HCT116 (cell line): ENCODE data around the gene CTNNA2. TPM values are rescaled to one million over a fixed set of nuclear protein-coding genes. Genes with fewer than 3 reads are reported as not detected.

Experiments
- ATAC-seq: fragments of 200-7000 bp; cut with Tn5 transposase; 2 replicates; pipeline ENCODE4 v1.9.1; 2020; ENCODE audit warnings: mild to moderate bottlenecking, moderate library complexity
- BruUV-seq: library from RNA; stranded (reverse); fragments of 400-500 nt; replicated peaks from 2 replicates; lab custom pipeline; 2021; lab: Mats Ljungman, UMichigan
- CTCF ChIA-PET: fragments of 300-600 bp; sonication (Branson Sonifier 250); formaldehyde crosslinking; loops from one replicate; lab custom pipeline; 2021; ENCODE audit warnings: antibody characterized with exemption; lab: Charles Lee
- POLR2A ChIA-PET: fragments of 300-600, 350-600 bp; sonication (Branson Sonifier 250); formaldehyde crosslinking; loops from one replicate; lab custom pipeline; 2021; ENCODE audit warnings: antibody characterized with exemption; lab: Charles Lee
- RAD21 ChIA-PET, 2 experiments: fragments of 300-600 bp; sonication (Branson Sonifier 250); formaldehyde crosslinking; loops; one replicate each; lab custom pipeline; 2023; ENCODE audit warnings: low total read pairs in 2 of 2; ENCODE audit not compliant: uncharacterized antibody in 2 of 2, unreplicated experiment in 2 of 2, low non-redundant PET in 1 of 2; lab: Charles Lee
- DNase-seq: peaks from one replicate; pipeline ENCODE4 v3.0.0-alpha.2; 2010; ENCODE audit warnings: low read depth, low spot score
- H2AFZ ChIP-seq: fragments of 200-600 bp; shearing (Covaris generic), sonication (generic); 2 replicates; pipeline ENCODE4 v1.6.1; 2017; ENCODE audit warnings: low read depth, mixed run types, mixed read lengths, antibody characterized with exemption, low read length; ENCODE audit not compliant: poor library complexity, severe bottlenecking
- H3K27ac ChIP-seq: 2 replicates; pipeline ENCODE4 v1.5.1; 2012; ENCODE audit warnings: low read depth, low read length
- H3K27me3 ChIP-seq: fragments of 200-600 bp; sonication (generic); 2 replicates; pipeline ENCODE4 v1.6.1; 2016; ENCODE audit warnings: mixed run types, low read length, mixed read lengths; ENCODE audit not compliant: insufficient read depth
- H3K36me3 ChIP-seq, 2 experiments: fragments of 200-500 bp in 1 of 2; fragments of 200-600 bp in 1 of 2; sonication (Bioruptor generic) in 1 of 2; sonication (generic) in 1 of 2; 2 replicates each; pipeline versions ENCODE4 v1.5.1 to v1.6.1; 2014 to 2016; ENCODE audit warnings: low read length in 2 of 2, inconsistent platforms in 1 of 2, mixed read lengths in 1 of 2, mixed run types in 1 of 2; ENCODE audit not compliant: insufficient read depth in 2 of 2, control insufficient read depth in 1 of 2
- H3K4me1 ChIP-seq, 2 experiments: fragments of 200-600 bp in 1 of 2; sonication (generic) in 1 of 2; 2 replicates each; pipeline versions ENCODE4 v1.5.1 to v1.6.1; 2012 to 2017; ENCODE audit warnings: low read length in 2 of 2, inconsistent platforms in 1 of 2, mild to moderate bottlenecking in 1 of 2, mixed read lengths in 1 of 2, mixed run types in 1 of 2, moderate library complexity in 1 of 2; ENCODE audit not compliant: insufficient read depth in 2 of 2, control insufficient read depth in 1 of 2
- H3K4me2 ChIP-seq: fragments of 200-600 bp; sonication (generic); 2 replicates; pipeline ENCODE4 v1.6.1; 2017; ENCODE audit warnings: mixed run types, low read length, mixed read lengths
- H3K4me3 ChIP-seq, 2 experiments: fragments of 200-600 bp in 1 of 2; sonication (generic) in 1 of 2; replicated peaks in 1 of 2; 2 replicates each; pipeline ENCODE4 v1.5.1; 2011 to 2016; ENCODE audit warnings: low read length in 2 of 2, control low read depth in 1 of 2, low read depth in 1 of 2, mild to moderate bottlenecking in 1 of 2, mixed read lengths in 1 of 2, mixed run types in 1 of 2
- H3K79me2 ChIP-seq: fragments of 200-600 bp; sonication (generic); 2 replicates; pipeline ENCODE4 v1.6.1; 2017; ENCODE audit warnings: mild to moderate bottlenecking, mixed run types, low read length, moderate library complexity, mixed read lengths; ENCODE audit not compliant: insufficient read depth
- H3K9ac ChIP-seq: fragments of 200-600 bp; sonication (generic); 2 replicates; pipeline ENCODE4 v1.6.1; 2016; ENCODE audit warnings: low read length, mixed read lengths
- H3K9me2 ChIP-seq: fragments of 200-600 bp; sonication (generic), shearing (Covaris generic); 2 replicates; pipeline ENCODE4 v1.6.1; 2017; ENCODE audit warnings: mixed run types, mild to moderate bottlenecking, moderate library complexity; ENCODE audit not compliant: insufficient read depth
- H3K9me3 ChIP-seq, 2 experiments: fragments of 200-500 bp in 1 of 2; fragments of 200-600 bp in 1 of 2; sonication (Bioruptor generic) in 1 of 2; sonication (generic) in 1 of 2; 2 replicates each; pipeline ENCODE4 v1.6.1; 2014 to 2017; ENCODE audit warnings: low read length in 2 of 2, mixed read lengths in 2 of 2, inconsistent platforms in 1 of 2, low read depth in 1 of 2, mild to moderate bottlenecking in 1 of 2, mixed run types in 1 of 2, moderate library complexity in 1 of 2; ENCODE audit not compliant: control insufficient read depth in 1 of 2, insufficient read depth in 1 of 2
- H4K20me1 ChIP-seq: fragments of 200-600 bp; sonication (generic), shearing (Covaris generic); 2 replicates; pipeline ENCODE4 v1.6.1; 2017; ENCODE audit warnings: mixed run types, mild to moderate bottlenecking, moderate library complexity; ENCODE audit not compliant: insufficient read depth
- EZH2 ChIP-seq: fragments of 200-600 bp; sonication (generic); IDR thresholded peaks from 2 replicates; pipeline ENCODE4 v1.6.1; 2017; ENCODE audit warnings: antibody characterized with exemption, mixed run types
- EZH2phosphoT487 ChIP-seq: fragments of 200-600 bp; IDR thresholded peaks from 2 replicates; pipeline ENCODE4 v1.6.1; 2018; ENCODE audit warnings: antibody characterized with exemption, borderline replicate concordance
- SP1 ChIP-seq: IDR thresholded peaks from 2 replicates; pipeline ENCODE4 v1.6.1; 2012; ENCODE audit warnings: low read depth
- TCF7L2 ChIP-seq: IDR thresholded peaks from 2 replicates; pipeline ENCODE4 v1.7.0; 2011; ENCODE audit warnings: borderline replicate concordance, inconsistent platforms; ENCODE audit not compliant: insufficient read depth, insufficient read length; ENCODE audit errors: extremely low read depth
- YY1 ChIP-seq: IDR thresholded peaks from 2 replicates; pipeline ENCODE4 v1.6.1; 2011; ENCODE audit warnings: low read length, low read depth, moderate library complexity, mild to moderate bottlenecking; ENCODE audit not compliant: insufficient replicate concordance; ENCODE audit errors: extremely low read depth
- ZFX ChIP-seq: fragments of 450-650 bp; IDR thresholded peaks from 2 replicates; pipeline ENCODE4 v1.6.1; 2017
- intact Hi-C: fragments of 100-400 bp; cut with micrococcal nuclease; formaldehyde crosslinking; loops from 2 replicates; pipeline ENCODE4 v1.10.0; 2022
- total RNA-seq: library from RNA; stranded (reverse); gene quantifications from one replicate; pipeline ENCODE4 v1.2.1, GENCODE V29; 2021; ENCODE audit not compliant: unreplicated experiment
- TF ChIP-seq, protein P1 (sequence below), 3 experiments: fragments of 200-600 bp in 1 of 3; sonication (generic) in 1 of 3; IDR thresholded peaks in 2 of 3; conservative IDR thresholded peaks in 1 of 3; 2 replicates each; pipeline ENCODE4 v1.5.1; 2012 to 2017; ENCODE audit warnings: low read depth in 2 of 3, low read length in 2 of 3, antibody characterized with exemption in 1 of 3, borderline replicate concordance in 1 of 3, control low read depth in 1 of 3, mild to moderate bottlenecking in 1 of 3, mixed read lengths in 1 of 3, mixed run types in 1 of 3, moderate library complexity in 1 of 3; ENCODE audit not compliant: insufficient read depth in 1 of 3
- TF ChIP-seq, protein P2 (sequence below): IDR thresholded peaks from 2 replicates; pipeline ENCODE4 v1.6.1; 2011; ENCODE audit warnings: mild to moderate bottlenecking, low read length, moderate library complexity; ENCODE audit not compliant: insufficient replicate concordance; ENCODE audit errors: extremely low read depth

Gene CTNNA2
- total RNA-seq, 1 experiment from 2014 or later: not detected

DNA sequence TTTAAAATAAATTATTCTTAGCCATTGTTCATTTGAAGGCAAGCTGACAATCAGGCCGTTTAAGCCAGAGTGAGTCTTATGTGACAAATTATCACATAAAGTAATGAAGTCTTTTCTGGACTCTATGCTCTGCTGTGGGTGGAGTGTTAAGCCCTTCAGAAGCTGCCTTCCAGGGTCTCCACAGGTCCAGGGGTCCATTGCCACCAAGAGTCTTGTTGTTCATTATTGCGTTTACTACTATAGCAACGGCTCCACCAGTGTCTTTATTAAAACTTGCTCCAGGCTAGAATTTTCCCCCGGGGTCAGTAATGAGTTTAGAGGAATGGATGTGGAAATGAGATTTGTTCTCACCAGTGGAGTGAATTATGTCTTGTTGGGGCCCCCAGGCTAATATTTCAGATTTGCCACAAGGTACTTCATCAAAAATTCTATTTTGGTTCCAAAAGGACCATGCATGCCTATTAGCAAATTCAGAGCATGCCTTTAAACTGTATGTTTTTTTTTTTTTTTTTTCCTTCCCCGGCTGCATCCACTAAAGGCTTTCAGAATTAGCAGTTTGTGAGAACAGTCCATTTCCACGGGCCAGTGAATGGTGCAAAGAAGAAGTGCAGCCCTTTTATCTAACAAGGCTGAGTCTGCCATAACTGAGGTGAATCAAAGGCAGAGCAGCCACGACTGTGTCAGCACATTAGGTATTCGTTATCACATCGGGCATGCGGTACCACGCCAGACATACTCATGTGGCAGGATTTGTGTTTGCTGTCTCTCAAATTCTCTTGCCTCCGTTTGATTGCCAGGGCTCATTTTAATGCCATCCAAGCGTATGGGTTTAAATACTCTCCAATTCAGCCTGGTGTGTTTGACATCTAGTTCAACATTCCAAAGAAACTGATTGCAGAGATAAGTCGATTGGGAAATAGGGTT is 817.9 kb downstream of the CTNNA2 start (continued):
- TF ChIP-seq, protein P1, sequence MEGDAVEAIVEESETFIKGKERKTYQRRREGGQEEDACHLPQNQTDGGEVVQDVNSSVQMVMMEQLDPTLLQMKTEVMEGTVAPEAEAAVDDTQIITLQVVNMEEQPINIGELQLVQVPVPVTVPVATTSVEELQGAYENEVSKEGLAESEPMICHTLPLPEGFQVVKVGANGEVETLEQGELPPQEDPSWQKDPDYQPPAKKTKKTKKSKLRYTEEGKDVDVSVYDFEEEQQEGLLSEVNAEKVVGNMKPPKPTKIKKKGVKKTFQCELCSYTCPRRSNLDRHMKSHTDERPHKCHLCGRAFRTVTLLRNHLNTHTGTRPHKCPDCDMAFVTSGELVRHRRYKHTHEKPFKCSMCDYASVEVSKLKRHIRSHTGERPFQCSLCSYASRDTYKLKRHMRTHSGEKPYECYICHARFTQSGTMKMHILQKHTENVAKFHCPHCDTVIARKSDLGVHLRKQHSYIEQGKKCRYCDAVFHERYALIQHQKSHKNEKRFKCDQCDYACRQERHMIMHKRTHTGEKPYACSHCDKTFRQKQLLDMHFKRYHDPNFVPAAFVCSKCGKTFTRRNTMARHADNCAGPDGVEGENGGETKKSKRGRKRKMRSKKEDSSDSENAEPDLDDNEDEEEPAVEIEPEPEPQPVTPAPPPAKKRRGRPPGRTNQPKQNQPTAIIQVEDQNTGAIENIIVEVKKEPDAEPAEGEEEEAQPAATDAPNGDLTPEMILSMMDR (IDR thresholded peaks at IDR 0.05 in 2 of 3, conservative IDR thresholded peaks at IDR 0.05 in 1 of 3; ENCODE audit: borderline replicate concordance in 1 of 3, insufficient read depth in 1 of 3, low read depth in 2 of 3, low read length in 2 of 3): no peak
- TF ChIP-seq ZFX: no peak

DNA sequence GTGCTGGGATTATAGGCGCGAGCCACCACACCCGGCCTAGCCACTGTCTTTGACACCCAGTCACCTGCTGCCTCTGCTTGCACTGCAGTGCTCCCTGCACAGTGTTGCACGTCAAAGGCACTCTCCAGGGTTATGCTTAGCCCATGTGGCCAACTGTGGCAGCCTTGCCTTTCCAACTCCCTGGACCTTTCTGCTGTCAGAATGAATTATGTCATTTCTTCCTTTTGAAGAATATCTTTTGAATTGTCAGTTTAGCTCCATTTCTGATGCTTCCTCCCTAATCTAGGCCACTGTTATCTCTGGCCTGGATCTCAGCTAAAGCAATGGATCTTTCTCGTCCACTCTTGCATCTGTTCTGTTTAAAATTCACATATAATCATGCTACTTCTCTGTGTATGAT is 821.0 kb downstream of the CTNNA2 start:
- peaks cover 0 to 4% of the 10 kb centered on the region in 2 experiments; a peak in 2 of 4 replicates for H3K9me3 ChIP-seq
- H3K4me2 ChIP-seq: no peak overlapping the region
- no peak overlapping the region for H3K27ac ChIP-seq
- TF ChIP-seq EZH2phosphoT487: no peak
- TF ChIP-seq SP1: no peak
- TF ChIP-seq YY1: no peak
- TF ChIP-seq, protein P1 (IDR thresholded peaks at IDR 0.05 in 2 of 3, conservative IDR thresholded peaks at IDR 0.05 in 1 of 3; ENCODE audit: borderline replicate concordance in 1 of 3, insufficient read depth in 1 of 3, low read depth in 2 of 3, low read length in 2 of 3): no peak
- TF ChIP-seq, protein P2, sequence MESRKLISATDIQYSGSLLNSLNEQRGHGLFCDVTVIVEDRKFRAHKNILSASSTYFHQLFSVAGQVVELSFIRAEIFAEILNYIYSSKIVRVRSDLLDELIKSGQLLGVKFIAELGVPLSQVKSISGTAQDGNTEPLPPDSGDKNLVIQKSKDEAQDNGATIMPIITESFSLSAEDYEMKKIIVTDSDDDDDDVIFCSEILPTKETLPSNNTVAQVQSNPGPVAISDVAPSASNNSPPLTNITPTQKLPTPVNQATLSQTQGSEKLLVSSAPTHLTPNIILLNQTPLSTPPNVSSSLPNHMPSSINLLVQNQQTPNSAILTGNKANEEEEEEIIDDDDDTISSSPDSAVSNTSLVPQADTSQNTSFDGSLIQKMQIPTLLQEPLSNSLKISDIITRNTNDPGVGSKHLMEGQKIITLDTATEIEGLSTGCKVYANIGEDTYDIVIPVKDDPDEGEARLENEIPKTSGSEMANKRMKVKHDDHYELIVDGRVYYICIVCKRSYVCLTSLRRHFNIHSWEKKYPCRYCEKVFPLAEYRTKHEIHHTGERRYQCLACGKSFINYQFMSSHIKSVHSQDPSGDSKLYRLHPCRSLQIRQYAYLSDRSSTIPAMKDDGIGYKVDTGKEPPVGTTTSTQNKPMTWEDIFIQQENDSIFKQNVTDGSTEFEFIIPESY: no peak
- no peak for TF ChIP-seq EZH2
- no peak for TF ChIP-seq TCF7L2
- POLR2A ChIA-PET: no interaction called here
- BruUV-seq: no TSS peak
- H3K36me3 ChIP-seq: no peaks in the 10 kb centered on the region
- DNase-seq (no peak), ATAC-seq (no peak)
- intact Hi-C loops: no loop called here
- H3K4me3 ChIP-seq: no peak overlapping the region
- H4K20me1 ChIP-seq: no peaks in the 10 kb centered on the region
- RAD21 ChIA-PET: no interaction called here
- H2AFZ ChIP-seq: no peak overlapping the region
- H3K4me1 ChIP-seq: no peaks in the 10 kb centered on the region
- no peaks in the 10 kb centered on the region for H3K9me2 ChIP-seq
- CTCF ChIA-PET: no interaction called here
- no peaks in the 10 kb centered on the region for H3K27me3 ChIP-seq
- H3K9ac ChIP-seq: no peak overlapping the region
- no peaks in the 10 kb centered on the region for H3K79me2 ChIP-seq
